ENCODE results near the gene HECTD3. TPM values are rescaled to one million over a fixed set of nuclear protein-coding genes. Genes with fewer than 3 reads are reported as not detected.

The HECTD3 gene
- total and polyA plus RNA-seq, 9 of the 15 experiments (the other 6 are each of a cell fraction or from before 2014, with no cell fraction given), result 6.3 to 50.8 (median 18.9) TPM

GRCh38 chr1:45012639-45013278 lies 1.6 kb upstream of the HECTD3 start (continued):
- TF ChIP-seq ZNF407 (IDR thresholded peaks at IDR 0.05; ENCODE audit: low read depth) (no peak), ZNF121 (CRISPR knock-in tag; conservative IDR thresholded peaks at IDR 0.05) (no peak), CCAR2 (IDR thresholded peaks at IDR 0.05; ENCODE audit: low read depth, low read length) (peak; percentile 57; the same call in 1 of the 2 replicates), ARID3A (IDR thresholded peaks at IDR 0.05; ENCODE audit: borderline replicate concordance, low read depth, low read length) (peak; percentile 67; the same call in 1 of the 2 replicates), MEF2A (IDR thresholded peaks at IDR 0.05; ENCODE audit: control insufficient read depth, low read depth, low read length) (no peak; the same call in 1 of the 2 replicates), MTF1 (CRISPR knock-in tag; IDR thresholded peaks at IDR 0.05; ENCODE audit: borderline replicate concordance) (no peak), CHAMP1 (IDR thresholded peaks at IDR 0.05) (peak; percentile 14; the same call in 1 of the 2 replicates), HDAC1 (IDR thresholded peaks at IDR 0.05) (peak in 1 of 2 experiments; percentile 91; a peak in 3 of 4 replicates), ZNF311 (CRISPR knock-in tag; IDR thresholded peaks at IDR 0.05) (no peak), CBFA2T3 (IDR thresholded peaks at IDR 0.05) (peak; percentile 99), TFAM (CRISPR knock-in tag; conservative IDR thresholded peaks at IDR 0.05) (no peak), RFX1 (IDR thresholded peaks at IDR 0.05) (no peak), FOXK1 (CRISPR knock-in tag; IDR thresholded peaks at IDR 0.05; ENCODE audit: borderline replicate concordance) (no peak), NFIC (IDR thresholded peaks at IDR 0.05) (peak; percentile 99)
